B cell (primary cell): Measurements from ENCODE around the gene B4GALT1.

Experiments used
- CTCF ChIP-seq: fragments of 200-600 bp; IDR thresholded peaks from one replicate; pipeline ENCODE4 v1.8.0; 2022; ENCODE audit warnings: antibody characterized with exemption, mild to moderate bottlenecking
- EZH2 ChIP-seq: IDR thresholded peaks from 2 replicates; pipeline ENCODE4 v1.6.1; 2012; ENCODE audit warnings: borderline replicate concordance, low read depth, mild to moderate bottlenecking, moderate library complexity, low read length; ENCODE audit not compliant: insufficient read depth, poor library complexity, severe bottlenecking

GRCh38 chr9:33123407-33124031 lies 43.6 kb downstream of the B4GALT1 start:
- no peak for TF ChIP-seq CTCF
- no peak for TF ChIP-seq EZH2
